ENCODE measurements around the gene VTCN1. TPM values are rescaled to one million over a fixed set of nuclear protein-coding genes. Genes with fewer than 3 reads are reported as not detected.
A peak's percentile ranks its signal among the peaks of the same experiment; 100 is the strongest.

VTCN1 gene
- total RNA-seq, 1 donor from 2014 or later, result 0.77 TPM

- Histone ChIP-seq H3K4me3 (no peak overlapping the region), H3K27ac (no peak overlapping the region), H3K36me3 (no peaks in the 10 kb centered on the region), H3K4me1 (peaks cover 17% of the 10 kb centered on the region), H3K27me3 (ENCODE audit: low read depth) (no peaks in the 10 kb centered on the region), H3K9me3 (no peaks in the 10 kb centered on the region)
- intact Hi-C loops (cut with DNase I), result no loop called here
- no peak for DNase-seq
- ATAC-seq, result peak in 1 of 2 donors; percentile 28
- TF ChIP-seq, protein P1, sequence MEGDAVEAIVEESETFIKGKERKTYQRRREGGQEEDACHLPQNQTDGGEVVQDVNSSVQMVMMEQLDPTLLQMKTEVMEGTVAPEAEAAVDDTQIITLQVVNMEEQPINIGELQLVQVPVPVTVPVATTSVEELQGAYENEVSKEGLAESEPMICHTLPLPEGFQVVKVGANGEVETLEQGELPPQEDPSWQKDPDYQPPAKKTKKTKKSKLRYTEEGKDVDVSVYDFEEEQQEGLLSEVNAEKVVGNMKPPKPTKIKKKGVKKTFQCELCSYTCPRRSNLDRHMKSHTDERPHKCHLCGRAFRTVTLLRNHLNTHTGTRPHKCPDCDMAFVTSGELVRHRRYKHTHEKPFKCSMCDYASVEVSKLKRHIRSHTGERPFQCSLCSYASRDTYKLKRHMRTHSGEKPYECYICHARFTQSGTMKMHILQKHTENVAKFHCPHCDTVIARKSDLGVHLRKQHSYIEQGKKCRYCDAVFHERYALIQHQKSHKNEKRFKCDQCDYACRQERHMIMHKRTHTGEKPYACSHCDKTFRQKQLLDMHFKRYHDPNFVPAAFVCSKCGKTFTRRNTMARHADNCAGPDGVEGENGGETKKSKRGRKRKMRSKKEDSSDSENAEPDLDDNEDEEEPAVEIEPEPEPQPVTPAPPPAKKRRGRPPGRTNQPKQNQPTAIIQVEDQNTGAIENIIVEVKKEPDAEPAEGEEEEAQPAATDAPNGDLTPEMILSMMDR (IDR thresholded peaks at IDR 0.05), result no peak
Measured at GRCh38 chr1:117235863-117236465, 25.2 kb upstream of the VTCN1 start.

DNA sequence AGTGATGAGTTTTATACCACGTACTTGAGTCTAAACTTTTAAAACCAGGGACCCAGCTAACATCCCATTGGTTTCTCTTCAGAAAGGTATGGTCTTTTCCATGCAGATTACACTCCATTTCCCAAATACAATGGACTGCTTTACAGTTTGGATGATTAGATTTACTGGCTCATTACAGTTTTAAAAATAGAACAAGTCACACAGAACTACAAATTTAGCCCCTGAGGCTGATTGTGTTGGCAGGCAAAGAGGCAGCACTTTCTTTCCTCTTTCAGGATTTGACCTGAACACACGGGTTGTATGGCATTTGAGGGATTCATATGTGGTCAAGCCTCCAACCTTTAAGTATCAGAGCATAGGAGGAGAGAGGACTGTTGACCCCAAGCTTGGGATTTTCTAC is 21.8 kb upstream of the VTCN1 start:
- intact Hi-C loops (cut with DNase I), result no loop called here
- Histone ChIP-seq H3K4me1 (peaks cover 14% of the 10 kb centered on the region), H3K36me3 (no peaks in the 10 kb centered on the region), H3K9me3 (no peaks in the 10 kb centered on the region), H3K27me3 (ENCODE audit: low read depth) (no peaks in the 10 kb centered on the region), H3K27ac (no peak overlapping the region), H3K4me3 (no peak overlapping the region)
- DNase-seq, result no peak
- ATAC-seq, result no peak
- TF ChIP-seq, protein P1 (IDR thresholded peaks at IDR 0.05), result no peak

DNA sequence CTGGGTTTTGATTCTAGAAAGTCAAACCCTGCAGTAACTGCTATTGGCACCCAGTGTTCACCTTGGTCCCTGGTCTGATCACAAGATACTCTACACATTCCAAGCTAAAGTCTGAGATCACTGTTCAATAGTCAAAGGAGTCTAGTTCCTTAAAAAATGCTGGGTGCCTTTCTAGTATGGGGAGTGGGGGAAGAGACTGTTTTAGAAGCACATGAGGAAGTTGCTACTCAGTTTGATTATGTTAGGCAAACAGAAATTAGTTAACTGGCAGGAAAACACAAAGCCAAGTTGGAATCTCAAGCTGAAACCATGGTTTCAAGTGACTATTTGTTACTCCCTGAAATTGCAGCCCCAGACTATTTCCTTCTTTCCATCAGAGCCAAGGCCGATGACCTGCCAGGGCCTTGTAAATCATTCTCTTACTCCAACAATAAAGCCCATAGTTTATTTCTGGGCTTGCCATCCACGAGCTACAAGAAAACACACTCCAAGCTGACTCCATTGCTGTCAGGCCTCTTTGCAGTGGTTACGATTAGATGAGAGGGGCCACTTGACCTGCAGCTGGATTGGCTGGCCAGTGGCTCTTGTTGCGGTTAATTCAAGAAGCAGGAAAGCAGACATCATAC is 21.1 kb upstream of the VTCN1 start:
- ATAC-seq (peak; percentile 67 to 76), DNase-seq (peak; percentile 49)
- no peaks in the 10 kb centered on the region for H3K27me3 ChIP-seq (ENCODE audit: low read depth)
- H3K27ac ChIP-seq, result no peak overlapping the region
- intact Hi-C loops (cut with DNase I), result no loop called here
- no peaks in the 10 kb centered on the region for H3K36me3 ChIP-seq
- H3K4me1 ChIP-seq, result peaks cover 8% of the 10 kb centered on the region
- H3K9me3 ChIP-seq, result no peaks in the 10 kb centered on the region
- TF ChIP-seq, protein P1 (IDR thresholded peaks at IDR 0.05), result no peak
- H3K4me3 ChIP-seq, result no peak overlapping the region

DNA sequence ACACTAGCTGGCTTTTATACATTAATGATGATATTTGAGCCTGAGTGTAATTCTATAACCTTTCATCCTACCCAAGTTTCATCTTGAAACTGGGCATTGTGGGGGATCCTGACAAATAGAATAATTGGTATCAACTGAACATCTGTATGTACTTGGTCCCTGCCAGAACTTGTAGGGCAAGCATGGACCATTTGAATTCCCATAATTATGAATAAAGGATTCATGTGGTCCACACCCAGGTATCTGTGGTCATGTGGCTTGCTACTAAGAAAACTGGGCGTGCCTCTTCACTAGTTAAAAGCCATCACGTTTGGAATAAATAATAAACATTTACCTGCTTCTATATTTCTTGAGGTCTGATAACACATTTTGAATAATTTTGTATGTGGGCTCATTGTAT is 20.6 kb upstream of the VTCN1 start:
- Histone ChIP-seq H3K36me3 (no peaks in the 10 kb centered on the region), H3K4me1 (peaks cover 7% of the 10 kb centered on the region), H3K4me3 (no peak overlapping the region), H3K27me3 (ENCODE audit: low read depth) (no peaks in the 10 kb centered on the region), H3K27ac (no peak overlapping the region), H3K9me3 (no peaks in the 10 kb centered on the region)
- no peak for DNase-seq
- intact Hi-C loops (cut with DNase I), result no loop called here
- no peak for ATAC-seq
- TF ChIP-seq, protein P1 (IDR thresholded peaks at IDR 0.05), result no peak

GRCh38 chr1:117229217-117229616 is 18.5 kb upstream of the VTCN1 start:
- Histone ChIP-seq H3K27me3 (ENCODE audit: low read depth) (no peaks in the 10 kb centered on the region), H3K4me3 (no peak overlapping the region), H3K27ac (no peak overlapping the region), H3K36me3 (no peaks in the 10 kb centered on the region), H3K4me1 (peaks cover 7% of the 10 kb centered on the region), H3K9me3 (no peaks in the 10 kb centered on the region)
- DNase-seq, result no peak
- ATAC-seq, result no peak
- intact Hi-C loops (cut with DNase I), result no loop called here
- TF ChIP-seq, protein P1 (IDR thresholded peaks at IDR 0.05), result no peak

All from lower lobe of right lung (tissue), 2 donors.